GM12892 (cell line): ENCODE results near the gene FGF18.
"Not testable (repeated sequence)": the region's sequence is repeated elsewhere in the genome, so short reads cannot be mapped to it uniquely, and the experiment has no call there.

Experiments used
- DNase-seq: peaks from one replicate; pipeline ENCODE4 v3.0.0; 2011; ENCODE audit not compliant: insufficient read length
- FAIRE-seq: peaks from 2 replicates; lab custom pipeline; 2011; peaks lifted over from hg19 to GRCh38; lab: Jason Lieb, UNC
- POLR2A ChIP-seq: IDR thresholded peaks from 2 replicates; pipeline ENCODE4 v1.6.1; 2011; ENCODE audit warnings: low read depth, low read length, control low read depth
- POLR2AphosphoS5 ChIP-seq: IDR thresholded peaks from 2 replicates; pipeline ENCODE4 v1.6.1; 2011; ENCODE audit warnings: low read depth, low read length, control low read depth
- TAF1 ChIP-seq: IDR thresholded peaks from 2 replicates; pipeline ENCODE4 v1.6.1; 2011; ENCODE audit warnings: low read depth, mild to moderate bottlenecking, control low read depth, low read length, borderline replicate concordance

Gene FGF18

GRCh38 chr5:171405615-171406014 lies 13.8 kb upstream of the FGF18 start:
- no peak for FAIRE-seq

DNA sequence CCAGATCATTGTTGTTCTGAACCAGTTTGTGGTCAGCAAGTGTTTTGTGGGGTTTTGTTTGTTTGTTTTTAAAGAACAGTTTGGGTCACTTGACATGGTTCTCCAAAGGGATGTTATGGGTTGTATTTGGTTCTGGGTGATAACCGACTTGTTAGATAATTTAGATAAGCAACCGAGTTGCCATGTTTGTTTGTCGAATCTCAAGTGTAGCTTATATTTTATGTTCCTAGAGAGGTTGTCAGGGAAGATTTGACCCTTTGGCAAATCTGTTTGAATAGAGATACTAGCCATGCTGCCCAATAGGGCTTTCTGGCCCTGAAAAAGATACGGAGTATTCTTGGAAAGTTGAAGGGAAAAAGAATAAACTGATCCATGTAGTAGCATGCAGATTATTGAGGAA lies 12.2 kb upstream of the FGF18 start:
- DNase-seq (no peak), FAIRE-seq (no peak)
- TF ChIP-seq TAF1 (no peak), POLR2AphosphoS5 (0 out of 2 replicates have a peak, but pooled peaks have one; percentile 37)

More at GRCh38 chr5:171405615-171406014, 13.8 kb upstream of the FGF18 start:
- no peak for DNase-seq
- no peak for TF ChIP-seq POLR2AphosphoS5
- TF ChIP-seq TAF1: no peak
- TF ChIP-seq POLR2A: no peak

GRCh38 chr5:171409164-171410136 lies 10.0 kb upstream of the FGF18 start:
- FAIRE-seq (no peak), DNase-seq (no peak)
- peak; percentile 76 for TF ChIP-seq POLR2AphosphoS5
- TF ChIP-seq TAF1: no peak
- peak; percentile 45 for TF ChIP-seq POLR2A

- no peak for TF ChIP-seq TAF1
- TF ChIP-seq POLR2AphosphoS5: no peak
- TF ChIP-seq POLR2A: no peak
- DNase-seq (no peak), FAIRE-seq (no peak)
These were observed 9.3 kb upstream of the FGF18 start for GRCh38 chr5:171410181-171410580.

DNA sequence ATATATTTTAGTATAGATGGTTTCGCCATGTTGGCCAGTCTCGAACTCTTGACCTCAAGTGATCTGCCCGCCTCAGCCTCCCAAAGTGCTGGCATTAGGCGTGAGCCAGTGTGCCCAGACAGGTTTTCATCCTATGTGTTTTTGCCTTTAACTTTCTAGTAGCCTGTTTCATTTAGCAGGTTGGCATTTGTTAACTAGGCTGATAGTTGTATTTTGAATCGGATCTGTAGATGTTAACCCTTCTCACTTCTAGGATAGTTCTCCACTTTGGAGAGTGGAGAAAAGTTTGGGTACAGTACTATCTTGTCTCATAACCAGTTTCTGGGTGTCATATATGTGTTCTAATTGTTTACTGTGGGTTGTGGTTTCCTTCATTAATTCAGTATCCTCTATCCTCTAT lies 7.3 kb upstream of the FGF18 start:
- FAIRE-seq: no peak
- no peak for DNase-seq

DNA sequence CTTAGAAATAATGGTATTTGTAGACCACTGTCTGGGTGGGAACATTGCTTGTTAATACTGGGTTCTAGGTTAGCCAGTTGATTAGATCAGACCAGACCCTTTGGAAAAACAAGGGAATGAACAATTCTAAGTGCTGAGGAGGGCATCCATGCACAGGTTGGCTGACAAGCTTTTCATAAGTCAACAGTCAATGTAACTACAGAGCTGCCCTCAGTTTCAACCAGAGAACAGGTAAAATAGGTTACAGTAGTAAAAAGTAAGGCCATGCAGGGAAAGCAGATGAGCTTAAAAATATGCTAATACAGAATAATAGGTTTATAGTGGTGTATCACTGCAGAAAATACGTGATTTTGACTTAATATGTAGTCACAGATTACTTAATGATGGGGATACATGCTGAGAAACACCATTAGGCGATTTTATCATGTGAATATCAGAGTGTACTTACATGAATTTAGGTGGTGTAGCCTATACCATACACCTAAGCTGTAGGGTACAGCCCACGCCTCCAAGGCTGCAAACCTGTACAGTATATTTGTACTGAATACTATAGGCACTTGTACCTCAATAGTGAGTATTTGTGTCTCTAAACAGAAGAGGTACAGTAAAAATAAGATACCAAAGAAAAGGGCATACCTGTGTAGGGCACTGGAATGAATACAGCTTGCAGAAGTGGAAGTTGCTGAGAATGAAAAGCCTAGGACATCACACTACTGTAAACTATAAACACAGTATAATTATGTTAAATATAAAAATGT lies 6.1 kb upstream of the FGF18 start:
- FAIRE-seq (no peak), DNase-seq (no peak)
- TF ChIP-seq POLR2AphosphoS5 (peak; percentile 77), POLR2A (peak; percentile 50; the same call in 1 of the 2 replicates), TAF1 (no peak)

More for the DNA sequence above, 7.3 kb upstream of the FGF18 start:
- TF ChIP-seq TAF1: no peak
- peak; percentile 53; the same call in 1 of the 2 replicates for TF ChIP-seq POLR2A
- TF ChIP-seq POLR2AphosphoS5: peak; percentile 83; the same call in 1 of the 2 replicates

DNA sequence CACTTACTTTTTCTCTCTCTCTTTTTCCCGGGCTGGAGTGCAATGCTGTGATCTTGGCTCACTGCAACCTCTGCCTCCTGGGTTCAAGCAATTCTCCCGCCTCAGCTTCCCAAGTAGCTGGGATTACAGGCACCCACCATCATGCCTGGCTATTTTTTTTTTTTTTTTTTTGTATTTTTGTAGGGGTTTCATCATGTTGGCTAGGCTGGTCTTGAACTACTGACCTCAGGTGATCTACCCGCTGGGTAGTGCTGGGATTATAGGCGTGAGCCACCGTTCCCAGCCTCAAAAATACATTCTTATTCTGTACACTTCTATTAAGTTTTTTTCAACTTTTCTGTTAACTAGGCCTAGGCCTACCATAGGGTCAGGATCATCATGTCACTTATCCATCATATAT lies 5.5 kb upstream of the FGF18 start:
- not testable (repeated sequence) for DNase-seq, FAIRE-seq

GRCh38 chr5:171415115-171415730 lies 4.2 kb upstream of the FGF18 start:
- FAIRE-seq (no peak), DNase-seq (no peak)

DNA sequence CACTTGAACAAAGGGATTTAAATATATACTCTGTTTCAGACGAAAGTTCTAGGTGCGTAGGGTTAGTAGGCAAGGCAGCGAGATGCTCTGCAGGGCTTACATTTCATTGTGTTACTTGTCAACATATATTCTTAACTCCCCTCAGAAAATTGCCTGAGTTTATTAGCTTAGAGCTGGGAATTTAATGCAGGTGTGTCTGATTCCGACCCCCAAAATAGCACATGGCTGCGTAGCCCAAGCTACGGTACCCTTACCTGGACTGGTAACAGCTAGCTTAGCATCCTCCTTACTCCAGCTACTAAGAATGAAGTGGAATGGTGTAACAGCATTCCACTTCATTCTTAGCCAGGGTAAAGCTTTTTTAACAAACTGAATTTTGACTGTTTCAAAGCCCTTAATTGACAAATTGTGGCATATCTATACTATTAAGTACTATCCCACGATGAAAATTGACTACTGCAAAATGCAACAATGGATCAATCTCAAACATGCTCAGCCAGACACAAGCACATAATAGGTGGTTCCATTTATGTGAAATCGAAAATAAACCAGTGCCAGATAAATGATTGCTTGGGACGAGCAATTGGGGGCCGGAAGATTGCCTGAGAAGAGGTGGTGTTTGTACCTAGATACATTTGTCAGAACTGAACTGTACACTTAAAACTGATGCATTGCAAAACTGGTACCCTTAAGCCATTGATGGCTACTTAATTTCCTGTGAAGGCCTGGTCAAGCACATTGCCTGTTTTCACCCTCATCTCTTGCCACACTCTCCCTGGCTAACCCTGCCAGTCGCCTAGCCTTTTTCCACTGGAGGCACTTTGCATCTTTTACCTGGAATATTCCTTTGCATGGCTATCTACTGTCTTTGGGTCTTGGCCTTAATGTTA lies 3.0 kb upstream of the FGF18 start:
- FAIRE-seq (no peak), DNase-seq (no peak)
- TF ChIP-seq POLR2AphosphoS5 (no peak), POLR2A (no peak), TAF1 (no peak)

More at GRCh38 chr5:171415115-171415730, 4.2 kb upstream of the FGF18 start:
- TF ChIP-seq POLR2A: no peak
- TF ChIP-seq TAF1: no peak
- no peak for TF ChIP-seq POLR2AphosphoS5

GRCh38 chr5:171418316-171418981 lies 998 bp upstream of the FGF18 start:
- TF ChIP-seq POLR2A (no peak), TAF1 (no peak), POLR2AphosphoS5 (no peak)
- FAIRE-seq (peak; percentile 79), DNase-seq (peak; percentile 84)
